ENCODE measurements around the gene SPOPL.

DNA sequence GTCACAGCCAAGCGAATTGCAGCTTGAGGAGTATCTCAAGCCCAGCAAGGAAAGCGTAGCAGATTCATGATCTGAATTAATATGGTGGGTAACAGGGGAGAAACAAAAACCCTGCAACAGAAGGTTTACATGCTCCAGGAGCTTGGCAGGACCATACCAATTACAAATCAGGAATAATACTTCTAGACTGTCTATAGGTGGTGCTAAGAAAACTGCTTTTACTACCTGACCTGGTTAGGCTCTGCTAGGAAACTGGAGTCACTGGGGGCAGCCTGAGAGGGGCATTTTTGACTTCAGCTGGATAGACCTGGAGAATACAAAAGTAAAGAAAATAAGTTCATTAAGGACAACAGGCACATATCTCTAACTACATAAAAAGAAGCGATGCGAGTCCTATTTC is 24.6 kb upstream of the SPOPL start:
- TF ChIP-seq, protein P1, sequence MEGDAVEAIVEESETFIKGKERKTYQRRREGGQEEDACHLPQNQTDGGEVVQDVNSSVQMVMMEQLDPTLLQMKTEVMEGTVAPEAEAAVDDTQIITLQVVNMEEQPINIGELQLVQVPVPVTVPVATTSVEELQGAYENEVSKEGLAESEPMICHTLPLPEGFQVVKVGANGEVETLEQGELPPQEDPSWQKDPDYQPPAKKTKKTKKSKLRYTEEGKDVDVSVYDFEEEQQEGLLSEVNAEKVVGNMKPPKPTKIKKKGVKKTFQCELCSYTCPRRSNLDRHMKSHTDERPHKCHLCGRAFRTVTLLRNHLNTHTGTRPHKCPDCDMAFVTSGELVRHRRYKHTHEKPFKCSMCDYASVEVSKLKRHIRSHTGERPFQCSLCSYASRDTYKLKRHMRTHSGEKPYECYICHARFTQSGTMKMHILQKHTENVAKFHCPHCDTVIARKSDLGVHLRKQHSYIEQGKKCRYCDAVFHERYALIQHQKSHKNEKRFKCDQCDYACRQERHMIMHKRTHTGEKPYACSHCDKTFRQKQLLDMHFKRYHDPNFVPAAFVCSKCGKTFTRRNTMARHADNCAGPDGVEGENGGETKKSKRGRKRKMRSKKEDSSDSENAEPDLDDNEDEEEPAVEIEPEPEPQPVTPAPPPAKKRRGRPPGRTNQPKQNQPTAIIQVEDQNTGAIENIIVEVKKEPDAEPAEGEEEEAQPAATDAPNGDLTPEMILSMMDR (IDR thresholded peaks at IDR 0.05; ENCODE audit: poor library complexity, severe bottlenecking), result no peak
- TF ChIP-seq, protein P2, sequence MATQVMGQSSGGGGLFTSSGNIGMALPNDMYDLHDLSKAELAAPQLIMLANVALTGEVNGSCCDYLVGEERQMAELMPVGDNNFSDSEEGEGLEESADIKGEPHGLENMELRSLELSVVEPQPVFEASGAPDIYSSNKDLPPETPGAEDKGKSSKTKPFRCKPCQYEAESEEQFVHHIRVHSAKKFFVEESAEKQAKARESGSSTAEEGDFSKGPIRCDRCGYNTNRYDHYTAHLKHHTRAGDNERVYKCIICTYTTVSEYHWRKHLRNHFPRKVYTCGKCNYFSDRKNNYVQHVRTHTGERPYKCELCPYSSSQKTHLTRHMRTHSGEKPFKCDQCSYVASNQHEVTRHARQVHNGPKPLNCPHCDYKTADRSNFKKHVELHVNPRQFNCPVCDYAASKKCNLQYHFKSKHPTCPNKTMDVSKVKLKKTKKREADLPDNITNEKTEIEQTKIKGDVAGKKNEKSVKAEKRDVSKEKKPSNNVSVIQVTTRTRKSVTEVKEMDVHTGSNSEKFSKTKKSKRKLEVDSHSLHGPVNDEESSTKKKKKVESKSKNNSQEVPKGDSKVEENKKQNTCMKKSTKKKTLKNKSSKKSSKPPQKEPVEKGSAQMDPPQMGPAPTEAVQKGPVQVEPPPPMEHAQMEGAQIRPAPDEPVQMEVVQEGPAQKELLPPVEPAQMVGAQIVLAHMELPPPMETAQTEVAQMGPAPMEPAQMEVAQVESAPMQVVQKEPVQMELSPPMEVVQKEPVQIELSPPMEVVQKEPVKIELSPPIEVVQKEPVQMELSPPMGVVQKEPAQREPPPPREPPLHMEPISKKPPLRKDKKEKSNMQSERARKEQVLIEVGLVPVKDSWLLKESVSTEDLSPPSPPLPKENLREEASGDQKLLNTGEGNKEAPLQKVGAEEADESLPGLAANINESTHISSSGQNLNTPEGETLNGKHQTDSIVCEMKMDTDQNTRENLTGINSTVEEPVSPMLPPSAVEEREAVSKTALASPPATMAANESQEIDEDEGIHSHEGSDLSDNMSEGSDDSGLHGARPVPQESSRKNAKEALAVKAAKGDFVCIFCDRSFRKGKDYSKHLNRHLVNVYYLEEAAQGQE (IDR thresholded peaks at IDR 0.05; ENCODE audit: borderline replicate concordance), result no peak
- no peak for TF ChIP-seq EZH2 (IDR thresholded peaks at IDR 0.05; ENCODE audit: borderline replicate concordance, insufficient read depth, low read length, poor library complexity, severe bottlenecking)
- TF ChIP-seq MXI1 (conservative IDR thresholded peaks at IDR 0.05; ENCODE audit: poor library complexity, severe bottlenecking), result no peak
- no peak for TF ChIP-seq POLR2AphosphoS5 (IDR thresholded peaks at IDR 0.05)
- TF ChIP-seq SMC3 (conservative IDR thresholded peaks at IDR 0.05; ENCODE audit: poor library complexity), result no peak
- TF ChIP-seq TAF1 (IDR thresholded peaks at IDR 0.05; ENCODE audit: low read depth), result no peak
- TF ChIP-seq EP300 (conservative IDR thresholded peaks at IDR 0.05; ENCODE audit: poor library complexity, severe bottlenecking), result no peak
- no peak for TF ChIP-seq RAD21 (conservative IDR thresholded peaks at IDR 0.05)
